NCI-H748 (cell line): ENCODE measurements around the gene DAB1.
A peak's percentile ranks its signal among the peaks of the same experiment; 100 is the strongest.

Source experiments
- DNase-seq: peaks from one replicate; lab custom pipeline; 2025; ENCODE audit not compliant: unreplicated experiment; lab: John Stamatoyannopoulos, UW

The DAB1 gene

DNA sequence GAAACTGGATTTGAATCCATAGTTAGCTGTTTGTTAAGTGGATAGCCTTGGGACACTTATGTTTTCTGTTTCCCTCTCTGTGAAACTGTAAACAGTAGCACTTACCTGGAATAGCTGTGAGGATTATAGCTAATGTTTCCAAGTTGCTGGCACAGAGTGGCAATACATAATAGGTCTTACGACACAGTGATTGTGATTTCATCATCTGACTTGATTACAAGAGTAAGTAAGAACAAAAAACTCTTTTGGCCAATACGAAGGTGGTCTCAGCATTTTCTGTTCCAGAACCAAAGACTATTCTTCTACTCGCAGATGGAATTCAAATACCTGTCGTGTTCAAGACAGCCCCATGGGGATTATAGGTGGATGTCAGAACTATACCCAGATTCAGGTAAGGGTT is 460.2 kb downstream of the DAB1 start:
- no peak for DNase-seq

DNA sequence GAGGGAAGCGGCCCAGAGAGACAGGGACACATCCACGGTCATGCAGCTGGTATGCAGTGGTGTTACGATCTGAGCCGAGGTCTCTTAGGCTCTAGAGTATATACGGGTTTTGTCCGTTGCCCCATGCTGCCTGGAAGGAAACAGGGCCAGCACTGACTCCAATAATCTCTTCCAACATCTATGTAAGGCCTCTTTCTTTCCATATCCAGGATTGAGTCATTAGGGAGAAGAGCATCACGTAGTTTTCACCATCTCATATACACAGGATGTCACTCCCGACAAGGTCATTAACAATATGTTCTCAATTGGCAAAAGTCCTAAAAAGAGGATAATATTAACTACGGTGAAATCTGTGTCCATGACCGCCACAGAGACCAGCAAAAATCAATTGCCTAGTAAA is 462.4 kb downstream of the DAB1 start:
- DNase-seq = no peak

DNA sequence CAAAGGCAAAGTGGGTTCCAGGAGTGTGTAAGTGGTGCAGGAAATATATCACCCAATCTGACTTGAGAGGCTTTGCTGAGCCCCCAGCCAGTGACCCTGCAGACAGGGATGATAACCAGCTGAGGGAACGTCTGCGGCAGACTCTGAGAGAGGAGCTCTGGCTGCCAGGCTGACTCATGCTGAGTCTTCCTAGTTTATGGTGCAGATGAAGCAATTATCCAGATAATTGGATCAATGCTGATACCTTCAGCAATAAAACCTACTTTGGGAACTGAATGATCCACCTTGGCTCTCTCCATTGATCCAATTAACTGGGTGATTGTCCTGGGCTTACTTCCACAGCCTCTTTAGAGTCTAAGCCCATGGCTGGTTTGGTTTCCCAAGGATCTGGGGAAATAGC is 465.3 kb downstream of the DAB1 start:
- DNase-seq = no peak

DNA sequence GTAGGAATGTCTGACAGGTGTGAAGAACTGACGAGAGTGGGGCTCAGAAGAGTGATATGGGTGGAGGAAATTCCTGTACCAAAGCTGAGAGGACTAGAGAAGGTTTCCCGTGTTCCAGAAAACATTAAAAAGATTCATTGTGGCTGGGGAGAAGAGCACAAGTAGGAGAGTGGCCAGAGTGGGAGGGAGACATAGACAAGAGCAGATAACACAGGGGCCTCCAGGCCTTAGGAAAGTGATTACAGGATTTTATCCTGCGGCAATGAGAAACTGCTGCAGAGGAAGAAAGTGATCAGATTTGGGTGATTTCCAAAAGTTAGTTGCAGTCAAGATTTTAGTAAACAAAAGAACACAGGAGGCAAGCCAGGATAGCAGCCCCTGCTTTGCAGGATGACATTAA is 465.9 kb downstream of the DAB1 start:
- no peak for DNase-seq

DNA sequence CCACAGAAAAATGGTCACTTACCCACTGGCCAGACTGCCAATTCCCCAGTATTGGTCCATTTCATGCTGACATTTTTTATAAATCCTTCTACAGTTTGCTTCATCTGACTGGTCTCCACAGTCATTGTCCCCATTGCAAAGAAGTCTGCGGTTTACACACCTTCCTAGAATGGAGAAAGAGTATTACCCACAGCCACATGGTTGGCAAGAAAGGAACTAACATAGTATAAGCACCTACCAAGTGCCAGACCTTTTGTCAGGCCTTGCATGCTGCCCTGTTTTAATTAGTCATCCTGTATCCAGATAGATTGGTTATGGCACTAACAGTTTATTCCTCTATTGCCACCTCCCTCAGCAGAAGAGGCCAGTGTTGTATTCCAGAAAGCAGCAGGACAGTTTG is 469.2 kb downstream of the DAB1 start:
- DNase-seq = no peak

DNA sequence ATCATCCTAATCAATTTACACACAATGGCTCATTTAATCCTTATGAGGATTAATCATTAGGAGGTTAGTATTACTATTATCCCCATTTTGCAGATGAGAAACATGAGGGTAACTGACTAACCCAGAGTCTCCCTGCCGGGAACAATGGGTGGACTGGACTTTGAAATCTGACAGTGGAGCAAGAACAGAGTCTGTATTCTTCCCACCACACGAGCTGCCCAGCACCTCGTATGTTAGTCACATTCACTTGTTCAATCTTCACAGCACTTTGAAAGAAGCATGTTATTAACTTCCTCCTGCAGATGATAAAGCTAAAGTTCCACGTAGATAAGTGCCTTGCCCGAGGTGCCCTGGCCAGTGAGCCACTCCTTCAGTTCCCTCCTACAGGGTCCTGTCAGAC is 470.5 kb downstream of the DAB1 start:
- no peak for DNase-seq

DNA sequence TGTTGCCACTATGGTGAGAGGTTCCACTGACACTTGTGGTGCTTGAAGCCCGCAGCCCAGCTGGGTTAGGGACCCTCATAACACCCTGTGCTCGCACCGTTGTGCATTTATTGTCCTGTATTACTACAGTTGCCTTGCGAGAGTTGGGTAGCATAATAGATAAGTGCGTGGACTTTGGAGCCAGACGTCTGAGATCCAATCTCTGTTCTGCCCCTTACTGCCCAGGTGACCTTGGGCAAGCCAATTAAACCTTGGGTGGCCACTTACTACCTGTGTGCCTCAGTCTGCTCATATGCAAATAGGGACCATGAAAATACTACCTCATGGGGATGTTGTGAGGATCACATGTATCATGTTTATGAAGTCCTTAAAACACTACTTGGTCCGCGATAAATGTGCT is 471.4 kb downstream of the DAB1 start:
- DNase-seq = peak; percentile 93

DNA sequence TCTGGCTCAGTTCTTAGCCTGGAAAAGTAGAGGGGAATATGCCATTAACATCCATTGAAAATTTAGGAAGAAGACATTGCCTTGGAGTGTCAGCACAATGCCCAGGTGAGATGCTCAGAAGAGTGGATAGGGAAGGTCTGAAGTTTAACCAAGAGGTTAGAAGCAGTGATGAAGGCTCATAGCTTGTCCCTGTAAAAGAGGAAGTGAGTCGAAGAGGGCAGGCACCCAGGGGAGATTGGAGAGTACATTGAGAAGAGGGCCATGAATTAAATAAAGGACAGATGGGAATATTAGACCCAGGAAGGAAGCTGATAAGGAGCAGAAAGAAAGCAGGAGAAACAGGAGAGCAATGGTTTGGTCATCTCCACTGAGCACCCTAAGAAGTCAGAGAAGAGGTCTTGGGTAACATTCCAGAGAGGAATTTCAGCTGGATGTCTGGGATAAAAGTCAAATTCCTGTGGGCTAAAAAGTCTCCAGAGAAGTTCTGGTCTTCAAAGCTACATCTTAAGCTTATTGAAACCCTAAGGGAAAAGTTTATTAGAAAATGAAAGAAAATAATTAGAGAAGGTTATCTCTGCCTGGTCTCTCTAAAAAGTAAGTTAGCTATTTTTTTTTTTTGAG is 475.3 kb downstream of the DAB1 start:
- DNase-seq = no peak
